GM12872 (cell line): ENCODE measurements around the gene LHFPL6.

Source experiments
- CTCF ChIP-seq: IDR thresholded peaks from 3 replicates; pipeline ENCODE4 v1.5.1; 2011; ENCODE audit warnings: low read depth, mild to moderate bottlenecking, low read length, moderate library complexity; ENCODE audit not compliant: insufficient read depth

The LHFPL6 gene

GRCh38 chr13:39596176-39596575, 6.8 kb downstream of the LHFPL6 start:
- TF ChIP-seq CTCF, result no peak

- no peak for TF ChIP-seq CTCF
Measured at GRCh38 chr13:39590466-39591036, 12.4 kb downstream of the LHFPL6 start.

GRCh38 chr13:39588384-39588783, 14.6 kb downstream of the LHFPL6 start:
- no peak for TF ChIP-seq CTCF

- no peak for TF ChIP-seq CTCF
Measured at GRCh38 chr13:39587939-39588338, 15.1 kb downstream of the LHFPL6 start.

- TF ChIP-seq CTCF, result no peak
Measured at GRCh38 chr13:39586958-39587605, 15.9 kb downstream of the LHFPL6 start.

GRCh38 chr13:39586151-39586550, 16.8 kb downstream of the LHFPL6 start:
- no peak for TF ChIP-seq CTCF

- no peak for TF ChIP-seq CTCF
Measured at GRCh38 chr13:39585219-39585618, 17.8 kb downstream of the LHFPL6 start.
